HUES48 (cell line): ENCODE results near the gene LATS2.

Experiments
- H3K27ac ChIP-seq: one replicate; pipeline ENCODE4 v1.7.0; 2013; ENCODE audit warnings: low read depth, low read length, inconsistent platforms
- H3K27me3 ChIP-seq: 2 replicates; pipeline ENCODE4 v1.6.1; 2013; ENCODE audit warnings: mild to moderate bottlenecking, low read length; ENCODE audit not compliant: control insufficient read depth, insufficient read depth
- H3K36me3 ChIP-seq: 2 replicates; pipeline ENCODE4 v1.6.1; 2013; ENCODE audit warnings: low read length; ENCODE audit not compliant: control insufficient read depth, insufficient read depth
- H3K4me1 ChIP-seq: 2 replicates; pipeline ENCODE4 v1.6.1; 2013; ENCODE audit warnings: mild to moderate bottlenecking, low read length; ENCODE audit not compliant: control insufficient read depth, insufficient read depth
- H3K4me3 ChIP-seq: 2 replicates; pipeline ENCODE4 v1.5.1; 2013; ENCODE audit warnings: mild to moderate bottlenecking, low read depth, low read length
- H3K9ac ChIP-seq: 2 replicates; pipeline ENCODE4 v1.6.1; 2013; ENCODE audit warnings: mild to moderate bottlenecking, low read depth, low read length, moderate library complexity
- H3K9me3 ChIP-seq: 2 replicates; pipeline ENCODE4 v1.6.1; 2013; ENCODE audit warnings: low read length; ENCODE audit not compliant: control insufficient read depth, insufficient read depth

LATS2 gene

DNA sequence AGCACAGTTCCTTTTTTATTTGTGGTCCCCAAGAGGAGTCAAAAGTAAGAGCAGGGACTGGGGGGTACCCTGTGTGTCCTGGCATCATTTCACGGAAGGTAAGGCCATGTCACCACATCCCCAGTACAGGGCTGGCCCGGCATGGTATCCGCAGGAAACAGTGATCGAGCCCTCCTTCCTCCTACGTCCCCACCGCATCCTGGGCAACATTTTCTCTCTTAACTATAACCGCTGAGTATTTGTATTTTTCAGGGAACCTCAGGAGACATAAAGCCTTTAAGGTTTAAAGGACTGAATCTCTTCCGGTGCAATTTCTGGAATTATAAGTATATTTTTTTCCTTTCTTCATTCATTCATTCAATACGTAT lies 13.6 kb upstream of the LATS2 start:
- Histone ChIP-seq H3K9ac (peak overlapping the region; percentile 74; the same call in 1 of the 2 replicates), H3K9me3 (no peaks in the 10 kb centered on the region), H3K4me3 (peak overlapping the region; percentile 79), H3K4me1 (peaks cover 10% of the 10 kb centered on the region), H3K27ac (no peak overlapping the region), H3K36me3 (no peaks in the 10 kb centered on the region), H3K27me3 (peaks cover 10% of the 10 kb centered on the region; the same call in 1 of the 2 replicates)

DNA sequence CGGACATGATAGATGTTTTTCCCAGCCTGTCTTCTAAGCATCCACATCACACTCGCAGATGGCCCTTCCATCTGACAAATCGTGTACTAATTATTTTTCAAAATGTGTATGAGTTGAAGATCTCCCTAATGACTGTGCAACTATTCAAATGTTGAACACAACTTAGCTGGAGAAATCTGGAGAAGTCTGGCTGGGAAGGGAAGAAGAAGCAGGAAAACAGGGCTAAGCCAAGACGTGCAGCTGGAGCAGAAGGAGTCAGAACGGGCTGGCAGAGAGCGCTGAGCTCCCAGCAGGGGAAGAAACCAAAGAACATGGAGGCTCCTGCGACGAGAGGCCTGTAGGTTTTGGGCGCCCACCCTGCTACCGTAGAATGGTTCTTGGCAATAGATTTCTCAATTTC lies 13.2 kb upstream of the LATS2 start:
- Histone ChIP-seq H3K4me1 (peaks cover 10% of the 10 kb centered on the region), H3K27me3 (peaks cover 10% of the 10 kb centered on the region; the same call in 1 of the 2 replicates), H3K4me3 (no peak overlapping the region), H3K27ac (no peak overlapping the region), H3K36me3 (no peaks in the 10 kb centered on the region), H3K9ac (no peak overlapping the region), H3K9me3 (no peaks in the 10 kb centered on the region)

DNA sequence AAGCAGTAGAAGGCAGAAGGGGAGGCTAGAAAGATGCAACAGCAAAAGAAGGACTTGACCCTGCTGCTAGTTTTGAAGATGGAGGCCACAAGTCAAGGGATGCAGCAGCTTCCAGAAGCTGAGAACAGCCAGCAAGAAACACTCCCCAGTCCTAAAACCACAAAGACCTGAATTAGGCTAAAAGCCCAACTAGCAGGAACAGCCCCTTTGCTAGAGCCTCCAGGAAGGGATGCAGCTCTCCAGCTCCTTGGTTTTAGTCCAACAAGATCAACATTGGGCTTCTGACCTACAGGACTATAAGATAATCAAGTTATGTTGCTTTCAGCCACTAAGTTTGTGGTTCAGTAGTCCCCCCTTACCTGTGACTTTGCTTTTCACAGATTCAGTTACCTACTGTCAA lies 10.5 kb upstream of the LATS2 start:
- Histone ChIP-seq H3K9ac (no peak overlapping the region), H3K4me1 (peaks cover 10% of the 10 kb centered on the region), H3K9me3 (no peaks in the 10 kb centered on the region), H3K27me3 (peaks cover 10% of the 10 kb centered on the region; the same call in 1 of the 2 replicates), H3K36me3 (no peaks in the 10 kb centered on the region), H3K27ac (no peak overlapping the region), H3K4me3 (no peak overlapping the region)

DNA sequence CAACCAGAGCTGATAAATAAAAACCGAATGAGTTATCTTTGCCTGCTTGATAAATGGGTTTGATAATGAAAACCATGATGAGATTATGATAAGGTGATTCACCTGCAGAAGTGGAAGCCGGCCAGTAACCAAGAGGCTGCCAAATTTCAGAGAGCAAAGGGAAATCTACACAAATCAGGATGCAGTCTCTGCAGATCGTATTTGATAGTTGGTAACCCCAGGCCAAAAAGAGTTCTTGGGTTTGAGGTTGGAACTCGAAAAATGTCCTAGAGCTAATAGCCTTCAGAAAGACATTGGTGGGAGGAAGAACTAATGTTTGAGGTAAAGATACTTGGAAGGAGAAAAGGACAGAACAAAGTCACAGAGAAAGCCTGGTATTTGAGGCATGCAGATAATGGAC lies 9.6 kb upstream of the LATS2 start:
- H3K9me3 ChIP-seq, result no peaks in the 10 kb centered on the region
- no peak overlapping the region for H3K9ac ChIP-seq
- no peak overlapping the region for H3K27ac ChIP-seq
- H3K27me3 ChIP-seq, result peaks cover 10% of the 10 kb centered on the region; the same call in 1 of the 2 replicates
- H3K4me3 ChIP-seq, result no peak overlapping the region
- peaks cover 10% of the 10 kb centered on the region for H3K4me1 ChIP-seq
- no peaks in the 10 kb centered on the region for H3K36me3 ChIP-seq

GRCh38 chr13:21069561-21070004 lies 8.2 kb upstream of the LATS2 start:
- Histone ChIP-seq H3K4me1 (peaks cover 3% of the 10 kb centered on the region), H3K4me3 (no peak overlapping the region), H3K9me3 (no peaks in the 10 kb centered on the region), H3K27me3 (peaks cover 5% of the 10 kb centered on the region; the same call in 1 of the 2 replicates), H3K27ac (no peak overlapping the region), H3K36me3 (no peaks in the 10 kb centered on the region), H3K9ac (no peak overlapping the region)

DNA sequence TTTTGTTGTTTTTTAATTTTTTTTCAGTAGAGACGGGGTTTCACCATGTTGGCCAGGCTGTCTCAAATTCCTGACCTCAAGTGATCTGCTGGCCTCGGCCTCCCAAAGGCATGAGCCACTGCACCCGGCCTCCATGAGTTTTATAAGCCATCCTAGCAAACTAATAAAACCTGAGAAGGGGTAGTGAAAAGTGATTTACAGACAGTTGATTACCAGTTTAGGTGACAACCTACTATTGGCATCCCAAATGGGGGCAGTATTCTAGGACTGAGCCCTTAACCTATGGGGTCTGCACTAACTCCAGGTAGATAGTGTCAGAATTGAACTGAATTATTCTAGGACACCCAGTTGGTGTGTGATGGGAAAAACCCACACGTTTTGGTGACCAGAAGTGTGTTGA lies 6.5 kb upstream of the LATS2 start:
- Histone ChIP-seq H3K9ac (no peak overlapping the region), H3K27ac (no peak overlapping the region), H3K4me1 (no peaks in the 10 kb centered on the region), H3K27me3 (no peaks in the 10 kb centered on the region), H3K36me3 (no peaks in the 10 kb centered on the region), H3K4me3 (no peak overlapping the region), H3K9me3 (no peaks in the 10 kb centered on the region)

GRCh38 chr13:21066946-21067345 lies 5.6 kb upstream of the LATS2 start:
- Histone ChIP-seq H3K9me3 (no peaks in the 10 kb centered on the region), H3K4me1 (no peaks in the 10 kb centered on the region), H3K9ac (no peak overlapping the region), H3K27ac (no peak overlapping the region), H3K27me3 (no peaks in the 10 kb centered on the region), H3K4me3 (no peak overlapping the region), H3K36me3 (no peaks in the 10 kb centered on the region)

DNA sequence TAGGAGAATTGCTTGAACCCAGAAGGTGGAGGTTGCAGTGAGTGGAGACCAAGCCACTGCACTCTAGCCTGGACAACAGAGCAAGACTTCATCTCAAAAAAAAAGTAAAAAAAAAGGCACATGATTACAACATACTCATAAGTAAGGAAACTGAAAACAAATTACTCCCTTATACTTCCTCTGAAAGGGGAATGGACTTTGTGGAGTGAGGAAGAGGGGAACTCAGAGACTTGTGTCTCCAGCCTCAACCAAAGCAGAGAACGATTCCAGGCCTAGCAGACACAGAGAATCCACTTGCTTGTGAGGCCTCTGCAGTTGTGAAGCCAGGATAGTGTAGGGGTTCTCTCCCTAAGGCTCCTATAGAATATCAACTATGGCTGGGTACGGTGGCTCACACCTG lies 4.3 kb upstream of the LATS2 start:
- Histone ChIP-seq H3K36me3 (no peaks in the 10 kb centered on the region), H3K9ac (no peak overlapping the region), H3K4me3 (no peak overlapping the region), H3K27ac (no peak overlapping the region), H3K27me3 (no peaks in the 10 kb centered on the region), H3K9me3 (no peaks in the 10 kb centered on the region), H3K4me1 (no peaks in the 10 kb centered on the region)

GRCh38 chr13:21063031-21063430 lies 1.6 kb upstream of the LATS2 start:
- Histone ChIP-seq H3K36me3 (no peaks in the 10 kb centered on the region), H3K9ac (no peak overlapping the region)

GRCh38 chr13:21060338-21061028 lies 903 bp downstream of the LATS2 start:
- Histone ChIP-seq H3K4me1 (peaks cover 21% of the 10 kb centered on the region), H3K27ac (peak overlapping the region; percentile 93), H3K9me3 (no peaks in the 10 kb centered on the region), H3K9ac (peak overlapping the region; percentile 86; the same call in 1 of the 2 replicates), H3K36me3 (0 out of 2 replicates have a peak, but pooled peaks cover 4% of the 10 kb centered on the region), H3K27me3 (no peaks in the 10 kb centered on the region), H3K4me3 (peak overlapping the region; percentile 75)

More at GRCh38 chr13:21063031-21063430, 1.6 kb upstream of the LATS2 start:
- H3K27me3 ChIP-seq, result no peaks in the 10 kb centered on the region
- no peak overlapping the region for H3K27ac ChIP-seq
- H3K4me3 ChIP-seq, result no peak overlapping the region
- H3K9me3 ChIP-seq, result no peaks in the 10 kb centered on the region
- H3K4me1 ChIP-seq, result peaks cover 9% of the 10 kb centered on the region

DNA sequence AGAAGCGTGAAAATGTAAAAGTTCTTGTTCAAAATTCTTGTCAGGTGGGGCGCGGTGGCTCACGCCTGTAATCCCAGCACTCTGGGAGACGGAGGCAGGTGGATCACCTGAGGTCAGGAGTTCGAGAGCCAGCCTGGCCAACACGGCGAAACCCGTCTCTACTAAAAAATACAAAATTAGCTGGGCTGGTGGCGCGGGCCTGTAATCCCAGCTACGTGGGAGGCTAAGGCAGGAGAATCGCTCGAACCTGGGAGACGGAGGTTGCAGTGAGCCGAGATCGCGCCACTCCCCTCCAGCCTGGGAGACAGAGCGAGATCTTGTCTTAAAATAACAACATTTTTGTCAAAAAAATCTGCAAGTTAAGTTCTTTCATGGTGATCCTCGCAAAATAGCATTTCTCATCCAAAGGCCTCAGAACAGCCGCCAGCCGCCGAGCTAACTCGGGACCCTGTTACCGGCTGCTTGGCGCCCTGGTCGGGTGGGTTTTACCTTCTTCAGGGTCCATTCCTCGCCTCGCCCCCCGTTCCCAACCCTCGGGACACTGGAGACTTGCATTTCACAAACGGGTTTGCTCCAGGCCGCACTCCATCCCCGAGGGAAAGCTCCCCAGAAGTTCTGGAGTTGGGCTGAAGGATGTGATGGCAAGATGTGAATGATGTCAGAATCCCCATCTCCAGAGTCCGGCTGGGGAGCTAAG lies 1.6 kb downstream of the LATS2 start:
- Histone ChIP-seq H3K9ac (peak overlapping the region; percentile 86; the same call in 1 of the 2 replicates), H3K36me3 (0 out of 2 replicates have a peak, but pooled peaks cover 4% of the 10 kb centered on the region), H3K27ac (peak overlapping the region; percentile 93), H3K9me3 (no peaks in the 10 kb centered on the region), H3K27me3 (no peaks in the 10 kb centered on the region), H3K4me1 (peaks cover 21% of the 10 kb centered on the region), H3K4me3 (peak overlapping the region; percentile 75)
